CD4-positive, alpha-beta T cell (primary cell): ENCODE data around the gene CCNI2. TPM values are rescaled to one million over a fixed set of nuclear protein-coding genes. Genes with fewer than 3 reads are reported as not detected.

ENCODE experiments used
- ATAC-seq: fragments of 200-7000 bp; cut with Tn5 transposase; one replicate; pipeline ENCODE4 v1.10.0; 2022; ENCODE audit warnings: mild to moderate bottlenecking; ENCODE audit not compliant: poor library complexity
- CTCF ChIA-PET: fragments of 350-600 bp; sonication (Branson Sonifier 250); formaldehyde crosslinking; loops from one replicate; lab custom pipeline; 2021; ENCODE audit warnings: antibody characterized with exemption, inconsistent platforms; lab: Charles Lee
- POLR2A ChIA-PET: fragments of 350-600 bp; sonication (Branson Sonifier 250); formaldehyde crosslinking; loops from one replicate; lab custom pipeline; 2021; ENCODE audit warnings: antibody characterized with exemption, inconsistent platforms; lab: Charles Lee
- DNase-seq, 14 experiments: peaks; one replicate each; pipeline ENCODE4 v3.0.0-alpha.2; 2013 to 2020; ENCODE audit warnings: mixed read lengths in 2 of 14
- H3K27ac ChIP-seq, 2 donors: one replicate each; pipeline versions ENCODE4 v1.5.1 to v1.7.0; 2013; ENCODE audit warnings: low read length in 2 of 2, low read depth in 1 of 2, mild to moderate bottlenecking in 1 of 2
- H3K27me3 ChIP-seq, 2 experiments: 1 replicate in 1 of 2; 2 replicates in 1 of 2; pipeline versions ENCODE4 v1.6.1 to v1.7.0; 2013; ENCODE audit warnings: low read length in 2 of 2, control low read depth in 1 of 2, mild to moderate bottlenecking in 1 of 2, moderate library complexity in 1 of 2; ENCODE audit not compliant: insufficient read depth in 2 of 2, control insufficient read depth in 1 of 2
- H3K36me3 ChIP-seq: one replicate; pipeline ENCODE4 v1.6.1; 2013; ENCODE audit warnings: low read length, control low read depth; ENCODE audit not compliant: insufficient read depth
- H3K4me1 ChIP-seq: one replicate; pipeline ENCODE4 v1.6.1; 2013; ENCODE audit warnings: low read length, control low read depth; ENCODE audit not compliant: insufficient read depth
- H3K4me3 ChIP-seq: one replicate; pipeline ENCODE4 v1.5.1; 2013; ENCODE audit warnings: mild to moderate bottlenecking, low read length, moderate library complexity
- H3K9me3 ChIP-seq, 2 experiments: 1 replicate in 1 of 2; 2 replicates in 1 of 2; pipeline versions ENCODE4 v1.6.1 to v1.7.0; 2013; ENCODE audit warnings: low read length in 2 of 2, mild to moderate bottlenecking in 2 of 2, control low read depth in 1 of 2, moderate library complexity in 1 of 2; ENCODE audit not compliant: control insufficient read depth in 1 of 2, insufficient read depth in 1 of 2
- H3K27ac Mint-ChIP-seq: one replicate; pipeline ENCODE4 v1.8.0; 2020; ENCODE audit warnings: mixed read lengths
- H3K27me3 Mint-ChIP-seq: one replicate; pipeline ENCODE4 v1.8.0; 2021; ENCODE audit warnings: mixed read lengths
- H3K36me3 Mint-ChIP-seq: one replicate; pipeline ENCODE4 v1.8.0; 2021; ENCODE audit warnings: low read depth, mixed read lengths
- H3K4me1 Mint-ChIP-seq: one replicate; pipeline ENCODE4 v1.8.0; 2021; ENCODE audit warnings: low read depth, mixed read lengths
- H3K4me3 Mint-ChIP-seq: one replicate; pipeline ENCODE4 v1.8.0; 2020; ENCODE audit warnings: mild to moderate bottlenecking, mixed read lengths
- H3K9me3 Mint-ChIP-seq: one replicate; pipeline ENCODE4 v1.8.0; 2020; ENCODE audit warnings: mixed read lengths
- intact Hi-C, 2 experiments: fragments of 100-400 bp; cut with DNase I in 1 of 2; cut with micrococcal nuclease in 1 of 2; formaldehyde crosslinking; loops; one replicate each; pipeline versions ENCODE4 v1.15.1 to v1.9.0; 2023 to 2025; cut with DNase I, micrococcal nuclease
- total RNA-seq, 174 experiments: library from RNA in 2 of 174; stranded (reverse) in 2 of 174; gene quantifications; one replicate each; pipeline ENCODE4 v1.2.3 and lab custom pipeline; 2021 to 2026
- TF ChIP-seq, protein P1 (sequence below): fragments of 200-600 bp; IDR thresholded peaks from one replicate; pipeline ENCODE4 v1.8.0; 2022; ENCODE audit warnings: antibody characterized with exemption, mild to moderate bottlenecking

CCNI2 gene
- total RNA-seq, 2 experiments from 2014 or later: 7.2 to 8.8 TPM

DNA sequence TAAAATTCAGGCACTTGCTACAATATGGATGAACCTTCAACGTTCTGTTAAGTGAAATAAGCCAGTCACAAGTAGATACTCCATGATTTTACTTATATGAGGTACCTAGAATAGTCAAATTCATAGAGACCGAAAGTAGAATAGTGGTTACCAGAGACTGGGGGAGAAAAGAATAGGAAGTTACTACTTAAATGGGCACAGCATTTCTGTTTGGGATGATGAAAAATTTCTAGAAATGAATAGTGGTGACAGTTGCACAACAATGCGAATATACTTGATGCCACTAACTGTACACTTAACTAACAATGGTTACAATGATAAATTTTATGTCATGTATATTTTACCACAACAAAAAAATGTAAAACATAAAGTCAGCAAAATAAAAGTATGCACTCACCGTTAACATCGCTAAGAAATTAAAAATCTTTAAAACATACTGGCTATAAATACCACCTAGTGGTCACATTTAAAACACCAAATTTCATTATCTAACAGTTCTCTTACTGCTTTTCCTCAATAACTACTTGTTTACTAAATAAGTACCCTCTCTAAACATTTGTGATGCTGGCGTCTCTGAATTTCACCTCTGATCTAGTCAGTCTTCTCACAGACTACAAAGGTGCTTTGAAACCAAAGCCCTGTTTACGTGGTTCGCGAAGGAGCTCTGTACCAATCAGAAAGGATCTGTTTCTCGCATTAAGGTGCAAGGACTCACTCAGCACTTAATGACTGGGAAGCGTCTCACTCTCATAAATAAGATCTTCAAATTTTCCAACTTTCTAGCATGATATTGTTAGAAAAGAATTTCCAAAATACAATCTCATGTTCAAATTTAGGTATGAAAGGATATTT is 32.5 kb upstream of the CCNI2 start:
- peak; percentile 68 for ATAC-seq
- POLR2A ChIA-PET: interaction anchor here (0.8 to 1.9 kb wide), 4 partner anchors 23 to 158 kb away, joined by 3 to 6 read pairs (median 3); partner anchors contain the start of genes CCNI2, KIF3A and RAD50
- TF ChIP-seq, protein P1, sequence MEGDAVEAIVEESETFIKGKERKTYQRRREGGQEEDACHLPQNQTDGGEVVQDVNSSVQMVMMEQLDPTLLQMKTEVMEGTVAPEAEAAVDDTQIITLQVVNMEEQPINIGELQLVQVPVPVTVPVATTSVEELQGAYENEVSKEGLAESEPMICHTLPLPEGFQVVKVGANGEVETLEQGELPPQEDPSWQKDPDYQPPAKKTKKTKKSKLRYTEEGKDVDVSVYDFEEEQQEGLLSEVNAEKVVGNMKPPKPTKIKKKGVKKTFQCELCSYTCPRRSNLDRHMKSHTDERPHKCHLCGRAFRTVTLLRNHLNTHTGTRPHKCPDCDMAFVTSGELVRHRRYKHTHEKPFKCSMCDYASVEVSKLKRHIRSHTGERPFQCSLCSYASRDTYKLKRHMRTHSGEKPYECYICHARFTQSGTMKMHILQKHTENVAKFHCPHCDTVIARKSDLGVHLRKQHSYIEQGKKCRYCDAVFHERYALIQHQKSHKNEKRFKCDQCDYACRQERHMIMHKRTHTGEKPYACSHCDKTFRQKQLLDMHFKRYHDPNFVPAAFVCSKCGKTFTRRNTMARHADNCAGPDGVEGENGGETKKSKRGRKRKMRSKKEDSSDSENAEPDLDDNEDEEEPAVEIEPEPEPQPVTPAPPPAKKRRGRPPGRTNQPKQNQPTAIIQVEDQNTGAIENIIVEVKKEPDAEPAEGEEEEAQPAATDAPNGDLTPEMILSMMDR: peak; percentile 66

DNA sequence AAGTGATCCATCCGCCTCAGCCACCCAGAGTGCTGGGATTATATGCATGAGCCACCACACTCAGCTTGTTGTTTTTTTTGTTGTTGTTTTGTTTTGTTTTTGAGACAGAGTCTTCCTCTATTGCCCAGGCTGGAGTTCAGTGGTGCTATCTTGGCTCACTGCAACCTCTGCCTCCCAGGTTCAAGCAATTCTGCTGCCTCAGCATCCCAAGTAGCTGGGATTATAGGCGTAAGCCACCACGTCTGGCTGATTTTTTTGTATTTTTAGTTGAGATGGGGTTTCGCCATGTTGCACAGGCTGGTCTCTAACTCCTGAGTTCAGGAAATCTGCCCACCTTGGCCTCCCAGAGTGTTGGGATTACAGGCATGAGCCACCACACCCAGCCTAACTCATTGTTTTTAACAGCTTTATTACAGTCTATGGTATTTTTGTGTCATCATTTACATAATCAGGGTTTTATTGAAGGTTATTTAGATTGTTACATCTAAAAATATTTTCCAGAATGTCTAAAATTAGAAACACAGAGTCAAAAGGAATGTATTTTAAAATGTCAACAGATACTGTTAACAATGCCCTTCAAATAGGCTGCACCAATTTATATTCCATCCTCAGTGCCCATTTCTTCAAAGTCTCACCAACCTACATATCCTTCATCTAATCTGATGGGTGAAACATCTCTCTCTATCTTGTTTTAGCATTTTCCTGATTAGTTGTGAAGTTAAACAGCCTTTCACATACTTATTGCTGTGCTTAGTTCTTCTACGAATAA is 28.5 kb upstream of the CCNI2 start:
- no peaks in the 10 kb centered on the region for H3K9me3 Mint-ChIP-seq
- no peaks in the 10 kb centered on the region for H3K9me3 ChIP-seq
- peaks cover 18% of the 10 kb centered on the region for H3K36me3 ChIP-seq
- ATAC-seq (no peak), DNase-seq (no peak)
- no peak overlapping the region for H3K4me3 ChIP-seq
- no peak overlapping the region for H3K27ac ChIP-seq
- no peak overlapping the region for H3K27ac Mint-ChIP-seq
- no peaks in the 10 kb centered on the region for H3K4me1 ChIP-seq
- H3K36me3 Mint-ChIP-seq: peaks cover 55% of the 10 kb centered on the region
- TF ChIP-seq, protein P1: no peak
- intact Hi-C loops: loop anchor here in 1 of 2 experiments (5.0 kb wide), 1 partner anchor 331 kb away; no protein-coding TSS in a partner anchor
- H3K4me3 Mint-ChIP-seq: no peak overlapping the region
- no peaks in the 10 kb centered on the region for H3K27me3 Mint-ChIP-seq
- H3K4me1 Mint-ChIP-seq: peaks cover 9% of the 10 kb centered on the region
- CTCF ChIA-PET: no interaction called here
- no peaks in the 10 kb centered on the region for H3K27me3 ChIP-seq
- POLR2A ChIA-PET: no interaction called here

More for the DNA sequence above, 32.5 kb upstream of the CCNI2 start:
- Mint-ChIP-seq H3K4me3 (peak overlapping the region; percentile 5), H3K27ac (no peak overlapping the region), H3K4me1 (peaks cover 9% of the 10 kb centered on the region), H3K36me3 (peaks cover 40% of the 10 kb centered on the region), H3K27me3 (no peaks in the 10 kb centered on the region), H3K9me3 (no peaks in the 10 kb centered on the region)
- DNase-seq: peak in 4 of 14 experiments; percentile 2 to 39 (median 25)
- CTCF ChIA-PET: interaction anchor here (1.0 kb wide), 1 partner anchor 33 kb away, joined by 3 read pairs; the partner anchor contains the start of gene CCNI2
- Histone ChIP-seq H3K27ac (no peak overlapping the region), H3K4me3 (no peak overlapping the region), H3K36me3 (peaks cover 4% of the 10 kb centered on the region), H3K9me3 (no peaks in the 10 kb centered on the region), H3K27me3 (no peaks in the 10 kb centered on the region), H3K4me1 (no peaks in the 10 kb centered on the region)
- intact Hi-C loops: loop anchor here (1.0 to 5.0 kb wide), 4 partner anchors 187 to 328 kb away; no protein-coding TSS in a partner anchor

DNA sequence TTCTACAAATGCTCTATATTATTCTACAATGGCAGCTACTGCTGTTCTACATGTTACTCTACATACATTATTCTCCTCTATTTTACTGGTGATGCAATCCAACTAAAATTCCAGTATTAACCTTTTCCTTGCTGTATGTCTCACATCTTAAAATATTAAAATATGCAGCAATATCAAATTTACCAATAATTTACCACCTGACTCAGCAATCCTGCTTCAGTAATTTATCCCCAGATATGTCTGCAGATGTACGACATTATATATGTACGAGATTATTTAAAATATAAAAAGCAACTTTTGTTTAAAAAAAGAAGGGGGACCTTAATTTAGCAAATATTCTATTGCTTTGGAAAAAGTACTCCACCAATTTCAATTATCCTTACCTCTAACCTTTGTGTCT is 21.5 kb upstream of the CCNI2 start:
- H3K36me3 Mint-ChIP-seq: peaks cover 63% of the 10 kb centered on the region
- H3K9me3 Mint-ChIP-seq: no peaks in the 10 kb centered on the region
- TF ChIP-seq, protein P1: no peak
- DNase-seq (no peak), ATAC-seq (no peak)
- POLR2A ChIA-PET: no interaction called here
- H3K27ac ChIP-seq: no peak overlapping the region
- no peaks in the 10 kb centered on the region for H3K27me3 Mint-ChIP-seq
- no peak overlapping the region for H3K4me3 Mint-ChIP-seq
- H3K4me1 Mint-ChIP-seq: no peaks in the 10 kb centered on the region
- no peak overlapping the region for H3K4me3 ChIP-seq
- no peaks in the 10 kb centered on the region for H3K27me3 ChIP-seq
- no peaks in the 10 kb centered on the region for H3K4me1 ChIP-seq
- intact Hi-C loops: no loop called here
- H3K36me3 ChIP-seq: peaks cover 16% of the 10 kb centered on the region
- H3K27ac Mint-ChIP-seq: no peak overlapping the region
- no peaks in the 10 kb centered on the region for H3K9me3 ChIP-seq
- CTCF ChIA-PET: interaction anchor here (0.7 to 1.4 kb wide), 2 partner anchors 21 to 94 kb away, joined by 3 to 6 read pairs; no protein-coding TSS in a partner anchor
